Ishikawa (cell line): ENCODE data around the gene C1QTNF3.

Experiments
- CEBPB ChIP-seq: IDR thresholded peaks from 2 replicates; pipeline ENCODE4 v1.6.1; 2012
- CREB1 ChIP-seq: IDR thresholded peaks from 2 replicates; pipeline ENCODE4 v1.6.1; 2012; ENCODE audit warnings: low read depth
- EGR1 ChIP-seq: IDR thresholded peaks from 2 replicates; pipeline ENCODE4 v1.6.1; 2012
- EP300 ChIP-seq: IDR thresholded peaks from 2 replicates; pipeline ENCODE4 v1.6.1; 2012; ENCODE audit warnings: borderline replicate concordance
- FOXM1 ChIP-seq: IDR thresholded peaks from 2 replicates; pipeline ENCODE4 v1.6.1; 2012; ENCODE audit warnings: low read depth, borderline replicate concordance
- NFIC ChIP-seq: IDR thresholded peaks from 2 replicates; pipeline ENCODE4 v1.6.1; 2012
- RAD21 ChIP-seq: IDR thresholded peaks from 2 replicates; pipeline ENCODE4 v1.6.1; 2012; ENCODE audit warnings: low read depth
- TAF1 ChIP-seq: IDR thresholded peaks from 2 replicates; pipeline ENCODE4 v1.6.1; 2012; ENCODE audit warnings: low read depth, mild to moderate bottlenecking
- TCF12 ChIP-seq: IDR thresholded peaks from 2 replicates; pipeline ENCODE4 v1.6.1; 2012; ENCODE audit warnings: low read depth
- TEAD4 ChIP-seq: IDR thresholded peaks from 2 replicates; pipeline ENCODE4 v1.6.1; 2012
- YY1 ChIP-seq: IDR thresholded peaks from 2 replicates; pipeline ENCODE4 v1.6.1; 2012; ENCODE audit warnings: low read depth
- ZBTB7A ChIP-seq: IDR thresholded peaks from 2 replicates; pipeline ENCODE4 v1.6.1; 2012; ENCODE audit warnings: low read depth
- TF ChIP-seq, protein P1 (sequence below): IDR thresholded peaks from 2 replicates; pipeline ENCODE4 v1.6.1; 2012; ENCODE audit warnings: low read depth, mild to moderate bottlenecking
- TF ChIP-seq, protein P2 (sequence below): IDR thresholded peaks from 2 replicates; pipeline ENCODE4 v1.6.1; 2012
- TF ChIP-seq, protein P3 (sequence below): IDR thresholded peaks from 2 replicates; pipeline ENCODE4 v1.6.1; 2012

The C1QTNF3 gene

DNA sequence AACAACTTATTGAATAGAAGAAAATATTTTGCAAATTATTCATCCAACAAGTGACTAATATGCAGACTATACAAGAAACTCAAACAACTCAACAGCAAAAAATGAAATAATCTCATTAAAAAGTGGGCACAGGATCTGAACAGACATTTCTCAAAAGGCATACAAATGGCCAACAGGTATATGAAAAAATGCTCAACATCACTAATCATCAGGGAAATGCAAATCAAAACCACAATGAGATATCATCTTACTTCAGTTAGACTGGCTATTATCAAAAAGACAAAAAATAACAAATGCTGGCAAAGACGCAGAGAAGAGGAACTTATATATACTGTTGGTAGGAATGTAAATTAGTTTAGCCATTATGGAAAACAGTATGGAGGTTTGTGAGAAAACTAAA, 33.4 kb downstream of the C1QTNF3 start:
- TF ChIP-seq, protein P1, sequence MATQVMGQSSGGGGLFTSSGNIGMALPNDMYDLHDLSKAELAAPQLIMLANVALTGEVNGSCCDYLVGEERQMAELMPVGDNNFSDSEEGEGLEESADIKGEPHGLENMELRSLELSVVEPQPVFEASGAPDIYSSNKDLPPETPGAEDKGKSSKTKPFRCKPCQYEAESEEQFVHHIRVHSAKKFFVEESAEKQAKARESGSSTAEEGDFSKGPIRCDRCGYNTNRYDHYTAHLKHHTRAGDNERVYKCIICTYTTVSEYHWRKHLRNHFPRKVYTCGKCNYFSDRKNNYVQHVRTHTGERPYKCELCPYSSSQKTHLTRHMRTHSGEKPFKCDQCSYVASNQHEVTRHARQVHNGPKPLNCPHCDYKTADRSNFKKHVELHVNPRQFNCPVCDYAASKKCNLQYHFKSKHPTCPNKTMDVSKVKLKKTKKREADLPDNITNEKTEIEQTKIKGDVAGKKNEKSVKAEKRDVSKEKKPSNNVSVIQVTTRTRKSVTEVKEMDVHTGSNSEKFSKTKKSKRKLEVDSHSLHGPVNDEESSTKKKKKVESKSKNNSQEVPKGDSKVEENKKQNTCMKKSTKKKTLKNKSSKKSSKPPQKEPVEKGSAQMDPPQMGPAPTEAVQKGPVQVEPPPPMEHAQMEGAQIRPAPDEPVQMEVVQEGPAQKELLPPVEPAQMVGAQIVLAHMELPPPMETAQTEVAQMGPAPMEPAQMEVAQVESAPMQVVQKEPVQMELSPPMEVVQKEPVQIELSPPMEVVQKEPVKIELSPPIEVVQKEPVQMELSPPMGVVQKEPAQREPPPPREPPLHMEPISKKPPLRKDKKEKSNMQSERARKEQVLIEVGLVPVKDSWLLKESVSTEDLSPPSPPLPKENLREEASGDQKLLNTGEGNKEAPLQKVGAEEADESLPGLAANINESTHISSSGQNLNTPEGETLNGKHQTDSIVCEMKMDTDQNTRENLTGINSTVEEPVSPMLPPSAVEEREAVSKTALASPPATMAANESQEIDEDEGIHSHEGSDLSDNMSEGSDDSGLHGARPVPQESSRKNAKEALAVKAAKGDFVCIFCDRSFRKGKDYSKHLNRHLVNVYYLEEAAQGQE, result no peak
- no peak for TF ChIP-seq CEBPB
- TF ChIP-seq FOXM1, result no peak
- TF ChIP-seq NFIC, result no peak
- TF ChIP-seq EP300, result no peak
- TF ChIP-seq, protein P2, sequence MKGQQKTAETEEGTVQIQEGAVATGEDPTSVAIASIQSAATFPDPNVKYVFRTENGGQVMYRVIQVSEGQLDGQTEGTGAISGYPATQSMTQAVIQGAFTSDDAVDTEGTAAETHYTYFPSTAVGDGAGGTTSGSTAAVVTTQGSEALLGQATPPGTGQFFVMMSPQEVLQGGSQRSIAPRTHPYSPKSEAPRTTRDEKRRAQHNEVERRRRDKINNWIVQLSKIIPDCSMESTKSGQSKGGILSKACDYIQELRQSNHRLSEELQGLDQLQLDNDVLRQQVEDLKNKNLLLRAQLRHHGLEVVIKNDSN, result no peak
- no peak for TF ChIP-seq YY1
- TF ChIP-seq EGR1, result no peak
- TF ChIP-seq ZBTB7A, result no peak

DNA sequence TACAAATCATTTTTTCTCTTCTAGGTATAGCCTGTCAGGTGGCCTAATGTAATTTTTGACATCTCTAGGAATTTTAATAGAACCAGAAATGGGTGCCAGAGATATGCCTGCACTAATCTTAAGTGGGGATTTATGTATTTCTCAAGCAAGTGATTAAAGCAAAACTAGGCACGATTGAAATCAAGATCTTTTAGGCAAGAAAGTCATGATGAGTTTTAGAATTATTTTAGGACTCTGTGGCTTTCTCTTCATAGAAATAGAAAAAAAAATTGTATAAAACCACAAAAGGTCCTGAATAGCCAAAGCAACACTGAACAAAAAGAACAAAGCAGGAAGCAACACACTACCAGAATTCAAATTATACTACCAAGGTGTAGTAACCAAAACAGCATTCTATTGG, 34.2 kb downstream of the C1QTNF3 start:
- TF ChIP-seq, protein P1, result no peak
- TF ChIP-seq TCF12 (no peak), CREB1 (no peak), CEBPB (no peak), TAF1 (no peak), TEAD4 (no peak), ZBTB7A (no peak)
- TF ChIP-seq, protein P2, result no peak

DNA sequence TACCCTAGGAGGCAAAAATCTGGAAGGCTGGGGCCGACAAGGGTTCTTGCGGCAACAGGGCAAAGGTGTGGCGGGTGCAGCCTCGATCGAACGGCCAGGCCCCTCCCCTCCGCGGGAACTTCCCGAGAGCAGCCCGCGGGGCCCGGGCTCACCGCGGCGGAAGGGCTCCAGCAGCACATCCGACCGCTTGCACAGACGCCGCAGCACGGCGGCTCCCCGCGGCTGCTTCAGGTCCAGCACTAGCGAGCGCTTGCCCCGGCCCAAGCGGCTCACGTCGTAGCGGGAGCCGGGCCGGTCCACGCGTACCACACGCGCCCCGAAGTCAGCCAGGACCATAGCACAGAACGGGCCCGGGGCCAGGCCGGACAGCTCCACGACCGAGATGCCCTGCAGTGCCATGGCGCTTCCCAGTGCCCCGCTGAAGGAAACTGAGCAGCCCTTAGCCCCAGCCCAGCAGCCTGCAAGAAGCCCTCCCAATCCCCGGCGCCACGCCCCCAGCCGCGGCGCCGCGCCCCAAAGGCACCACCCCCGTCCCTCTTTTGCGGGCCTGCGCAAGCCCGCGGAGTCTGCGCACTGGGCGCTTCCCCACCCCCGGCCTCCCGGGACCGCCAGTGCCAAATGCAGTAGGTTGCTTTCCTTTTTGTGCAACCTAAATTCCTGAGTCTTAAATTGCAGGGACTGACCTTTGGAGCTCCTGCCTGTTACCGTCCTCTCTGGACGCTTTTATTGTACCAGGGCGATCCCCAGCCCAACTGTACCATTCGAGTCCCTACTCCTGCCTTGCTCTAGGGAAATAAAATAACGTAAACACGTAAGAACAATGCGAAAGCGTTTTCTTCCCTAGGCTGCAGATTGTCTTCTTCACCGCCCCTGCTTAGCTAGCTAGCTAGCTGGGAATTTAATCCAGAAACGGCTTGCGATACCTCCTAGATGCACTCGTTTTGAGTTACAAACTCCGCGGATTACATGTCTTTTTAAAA, 35.1 kb downstream of the C1QTNF3 start, which contains the start of gene AMACR:
AMACR (minus strand) TSS at position 430 of the 980 bp plus-strand sequence; CDS start at position 399, 31 bp downstream.
- TF ChIP-seq CEBPB (peak; percentile 40; the same call in 1 of the 2 replicates), TEAD4 (peak; percentile 55; the same call in 1 of the 2 replicates), EP300 (0 out of 2 replicates have a peak, but pooled peaks have one; percentile 12), NFIC (0 out of 2 replicates have a peak, but pooled peaks have one; percentile 42), FOXM1 (no peak), TCF12 (peak; percentile 55), ZBTB7A (no peak), TAF1 (peak; percentile 89), RAD21 (no peak; the same call in 1 of the 2 replicates), YY1 (peak; percentile 79), CREB1 (no peak), EGR1 (no peak)
- TF ChIP-seq, protein P2, result no peak
- TF ChIP-seq, protein P1, result peak; percentile 49
- TF ChIP-seq, protein P3, sequence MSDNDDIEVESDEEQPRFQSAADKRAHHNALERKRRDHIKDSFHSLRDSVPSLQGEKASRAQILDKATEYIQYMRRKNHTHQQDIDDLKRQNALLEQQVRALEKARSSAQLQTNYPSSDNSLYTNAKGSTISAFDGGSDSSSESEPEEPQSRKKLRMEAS, result peak; percentile 76; the same call in 1 of the 2 replicates

DNA sequence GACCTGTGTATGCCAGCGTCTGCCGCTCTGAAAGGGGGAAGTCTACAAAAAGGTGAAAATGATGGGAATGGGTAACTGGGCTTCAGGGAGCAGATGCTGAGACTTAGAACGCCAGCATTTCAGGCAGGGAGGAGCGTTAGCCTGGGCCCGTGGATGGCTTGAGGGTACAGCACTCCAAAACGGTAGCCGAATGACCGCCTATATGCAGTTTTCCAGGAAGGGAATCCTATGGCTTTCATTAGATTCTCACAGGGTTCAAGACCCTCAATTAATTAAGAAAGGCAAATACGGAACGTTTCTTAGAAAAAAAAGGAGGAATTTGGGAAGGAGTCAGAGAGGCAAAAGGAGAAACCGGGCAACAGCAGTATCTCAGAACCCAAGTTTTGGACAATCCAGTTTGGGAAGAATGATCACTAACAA, 35.8 kb downstream of the C1QTNF3 start:
- TF ChIP-seq EGR1, result no peak
- TF ChIP-seq, protein P1, result no peak
- TF ChIP-seq RAD21, result no peak
- no peak for TF ChIP-seq NFIC
- no peak for TF ChIP-seq FOXM1
